Kidney epithelial cell (primary cell): ENCODE results near the gene FAM200A. TPM values are rescaled to one million over a fixed set of nuclear protein-coding genes. Genes with fewer than 3 reads are reported as not detected.
"Not testable (repeated sequence)": the region's sequence is repeated elsewhere in the genome, so short reads cannot be mapped to it uniquely, and the experiment has no call there.

ENCODE experiments used
- DNase-seq: peaks from one replicate; pipeline ENCODE4 v3.0.0-alpha.2; 2010; ENCODE audit warnings: low read depth
- H3K27me3 ChIP-seq: 2 replicates; pipeline ENCODE4 v1.6.0; 2011; ENCODE audit warnings: low read length; ENCODE audit not compliant: control insufficient read depth, insufficient read depth
- H3K36me3 ChIP-seq: 2 replicates; pipeline ENCODE4 v1.5.1; 2011; ENCODE audit warnings: low read length; ENCODE audit not compliant: control insufficient read depth, insufficient read depth
- H3K4me3 ChIP-seq: 2 replicates; pipeline ENCODE4 v1.5.1; 2011; ENCODE audit warnings: low read depth, mild to moderate bottlenecking, control low read depth, low read length
- CTCF ChIP-seq: IDR thresholded peaks from 2 replicates; pipeline ENCODE4 v1.5.1; 2011; ENCODE audit warnings: mild to moderate bottlenecking, moderate library complexity, low read length, control low read depth, inconsistent platforms; ENCODE audit not compliant: insufficient read depth, poor library complexity, severe bottlenecking
- total RNA-seq: library from RNA; depleted of rRNA; stranded (reverse); fragments of >200 nt; gene quantifications from 2 replicates; pipeline ENCODE4 v1.2.3, GENCODE V29; 2015

The FAM200A gene
- total RNA-seq, 1 donor from 2014 or later, result 8.2 TPM

DNA sequence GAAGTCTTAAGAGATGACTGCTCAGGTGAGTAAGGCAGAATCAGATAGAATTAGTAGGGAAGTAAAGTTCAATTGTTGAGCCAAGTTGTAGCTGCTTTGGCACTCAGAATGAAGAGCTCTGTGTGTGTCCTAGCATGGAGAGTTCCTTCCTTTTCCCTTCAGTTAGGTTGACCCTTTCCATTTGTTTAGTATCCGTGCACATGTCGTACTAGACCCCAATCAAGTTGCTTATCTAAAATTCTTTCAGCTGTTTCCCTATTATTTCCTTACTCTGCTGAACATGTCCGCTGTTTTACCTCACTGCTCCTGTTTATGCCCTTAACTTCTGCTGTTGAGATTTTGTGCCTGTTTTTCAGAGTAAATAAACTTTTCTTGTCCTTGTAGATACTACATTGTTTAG lies 19.9 kb upstream of the FAM200A start:
- Histone ChIP-seq H3K4me3 (no peak overlapping the region), H3K27me3 (no peaks in the 10 kb centered on the region), H3K36me3 (peaks cover 2% of the 10 kb centered on the region)
- no peak for DNase-seq
- TF ChIP-seq CTCF, result no peak

- H3K4me3 ChIP-seq, H3K27me3 ChIP-seq, H3K36me3 ChIP-seq, DNase-seq: not testable (repeated sequence)
Measured at GRCh38 chr7:99568770-99569169, 16.9 kb upstream of the FAM200A start.

DNA sequence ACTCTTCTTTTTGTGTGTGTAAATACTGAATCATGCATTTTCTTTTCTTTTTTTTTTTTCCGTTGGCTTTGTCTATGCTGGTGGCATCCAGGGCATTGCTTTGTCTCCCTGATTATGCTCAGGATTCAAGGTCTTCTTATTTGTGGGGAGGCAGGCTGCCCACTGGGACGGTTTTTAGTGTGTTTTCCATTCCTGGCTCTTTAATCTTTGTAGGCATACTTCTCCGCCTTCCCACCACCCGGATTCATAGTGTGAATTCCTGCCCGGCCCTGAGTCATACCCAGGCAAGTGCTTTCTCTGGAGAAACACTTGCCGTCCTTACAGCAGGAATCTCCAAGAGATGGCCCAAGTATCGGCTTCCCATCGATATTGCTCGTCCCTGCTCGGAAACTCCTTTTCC lies 11.7 kb upstream of the FAM200A start:
- Histone ChIP-seq H3K4me3 (no peak overlapping the region), H3K36me3 (peaks cover 3% of the 10 kb centered on the region), H3K27me3 (no peaks in the 10 kb centered on the region)
- TF ChIP-seq CTCF, result no peak
- peak; percentile 9 for DNase-seq

GRCh38 chr7:99562832-99563231 lies 10.9 kb upstream of the FAM200A start:
- no peak overlapping the region for H3K4me3 ChIP-seq
- no peak for TF ChIP-seq CTCF
- no peaks in the 10 kb centered on the region for H3K27me3 ChIP-seq
- DNase-seq, result peak; percentile 98
- peaks cover 3% of the 10 kb centered on the region for H3K36me3 ChIP-seq

GRCh38 chr7:99562114-99562784 lies 10.3 kb upstream of the FAM200A start:
- DNase-seq, result no peak
- Histone ChIP-seq H3K27me3 (no peaks in the 10 kb centered on the region), H3K4me3 (no peak overlapping the region), H3K36me3 (peaks cover 3% of the 10 kb centered on the region)
- TF ChIP-seq CTCF, result no peak

DNA sequence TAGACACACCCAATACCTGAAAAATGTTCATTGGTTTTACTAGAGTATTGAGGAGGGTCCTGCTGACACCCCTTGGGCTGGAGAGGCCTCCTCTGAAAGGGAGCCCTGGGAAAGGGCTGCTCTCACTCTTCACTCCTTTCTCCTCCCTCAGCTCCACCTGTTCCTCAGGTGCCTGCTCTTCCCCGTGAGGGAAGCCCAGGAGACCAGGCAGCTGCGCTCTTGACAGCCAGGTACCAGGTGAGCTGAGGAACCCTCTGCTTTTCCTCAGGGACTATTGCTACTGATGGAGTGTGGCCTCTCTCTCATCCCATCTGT lies 9.8 kb upstream of the FAM200A start:
- H3K36me3 ChIP-seq, result peaks cover 3% of the 10 kb centered on the region
- TF ChIP-seq CTCF, result no peak
- H3K4me3 ChIP-seq, result no peak overlapping the region
- H3K27me3 ChIP-seq, result no peaks in the 10 kb centered on the region
- no peak for DNase-seq
